ENCODE data around the gene NME3. TPM values are rescaled to one million over a fixed set of nuclear protein-coding genes. Genes with fewer than 3 reads are reported as not detected.

Gene NME3
- total and polyA plus RNA-seq, 9 donors: 68.6 to 129 (median 87.4) TPM; not detected in 1

- DNase-seq: no peak
- Histone ChIP-seq H3K27me3 (no peaks in the 10 kb centered on the region), H3K27ac (no peak overlapping the region), H3K4me1 (ENCODE audit: insufficient read depth) (peaks cover 8% of the 10 kb centered on the region), H3K36me3 (no peaks in the 10 kb centered on the region), H3K9me3 (no peaks in the 10 kb centered on the region), H3K4me3 (no peak overlapping the region)
- intact Hi-C loops (cut with DNase I): no loop called here
- 43 to 55% (median 52%) methylated on average over 6 of the region's 6 CpGs for WGBS, 3 donors
- no peak for TF ChIP-seq CTCF (IDR thresholded peaks at IDR 0.05)
- TF ChIP-seq POLR2A (IDR thresholded peaks at IDR 0.05): no peak
- TF ChIP-seq EP300 (IDR thresholded peaks at IDR 0.05): no peak
Measured at GRCh38 chr16:1780677-1781072, 9.3 kb upstream of the NME3 start.

- no peak overlapping the region for H3K4me3 ChIP-seq
- intact Hi-C loops (cut with DNase I): no loop called here
- DNase-seq: peak in 3 of 5 donors; percentile 27 to 47 (median 43)
- H3K36me3 ChIP-seq: no peaks in the 10 kb centered on the region
- peaks cover 8% of the 10 kb centered on the region for H3K4me1 ChIP-seq (ENCODE audit: insufficient read depth)
- 73 to 77% (median 76%) methylated on average over 18 to 27 of the region's 27 CpGs for WGBS, 3 donors
- H3K9me3 ChIP-seq: no peaks in the 10 kb centered on the region
- TF ChIP-seq EP300 (IDR thresholded peaks at IDR 0.05) (no peak), POLR2A (IDR thresholded peaks at IDR 0.05) (no peak), CTCF (IDR thresholded peaks at IDR 0.05) (no peak)
- H3K27ac ChIP-seq: no peak overlapping the region
- no peaks in the 10 kb centered on the region for H3K27me3 ChIP-seq
Measured at GRCh38 chr16:1779741-1780676, 8.7 kb upstream of the NME3 start.

- 72 to 81% (median 80%) methylated on average over 6 to 8 of the region's 8 CpGs for WGBS, 3 donors
- no peak overlapping the region for H3K4me3 ChIP-seq
- intact Hi-C loops (cut with DNase I): no loop called here
- DNase-seq: peak in 1 of 5 donors; percentile 33
- H3K9me3 ChIP-seq: no peaks in the 10 kb centered on the region
- H3K27ac ChIP-seq: no peak overlapping the region
- no peaks in the 10 kb centered on the region for H3K27me3 ChIP-seq
- TF ChIP-seq CTCF (IDR thresholded peaks at IDR 0.05) (no peak), POLR2A (IDR thresholded peaks at IDR 0.05) (no peak), EP300 (IDR thresholded peaks at IDR 0.05) (no peak)
- H3K36me3 ChIP-seq: no peaks in the 10 kb centered on the region
- peaks cover 8% of the 10 kb centered on the region for H3K4me1 ChIP-seq (ENCODE audit: insufficient read depth)
Measured at GRCh38 chr16:1779234-1779701, 7.9 kb upstream of the NME3 start.

GRCh38 chr16:1778200-1779179 lies 7.1 kb upstream of the NME3 start:
- TF ChIP-seq EP300 (IDR thresholded peaks at IDR 0.05): no peak
- no peak for TF ChIP-seq POLR2A (IDR thresholded peaks at IDR 0.05)
- TF ChIP-seq CTCF (IDR thresholded peaks at IDR 0.05): no peak
- no peak overlapping the region for H3K4me3 ChIP-seq
- peak in 3 of 5 donors; percentile 16 to 43 (median 28) for DNase-seq
- H3K4me1 ChIP-seq (ENCODE audit: insufficient read depth): peaks cover 15% of the 10 kb centered on the region
- H3K36me3 ChIP-seq: no peaks in the 10 kb centered on the region
- H3K9me3 ChIP-seq: no peaks in the 10 kb centered on the region
- H3K27me3 ChIP-seq: no peaks in the 10 kb centered on the region
- H3K27ac ChIP-seq: no peak overlapping the region
- intact Hi-C loops (cut with DNase I): no loop called here
- WGBS, 3 donors: 81 to 82% (median 81%) methylated on average over 33 to 34 of the region's 34 CpGs

Data from ovary (tissue), 9 donors.